ENCODE data around the gene SLCO1B1. TPM values are rescaled to one million over a fixed set of nuclear protein-coding genes. Genes with fewer than 3 reads are reported as not detected.

Gene SLCO1B1
- total and polyA plus RNA-seq, 4 donors, result 118 to 218 (median 145) TPM

- peak overlapping the region in 2 of 3 donors; percentile 13 to 42 for H3K4me3 ChIP-seq (ENCODE audit: low read depth in 1 of 3, low read length in 3 of 3)
- H3K9me3 ChIP-seq (ENCODE audit: control insufficient read depth in 4 of 4, low read length in 3 of 4), result no peaks in the 10 kb centered on the region
- peaks cover 0 to 26% (median 16%) of the 10 kb centered on the region in 4 donors for H3K4me1 ChIP-seq (ENCODE audit: control insufficient read depth in 4 of 4, insufficient read depth in 4 of 4, low read length in 3 of 4)
- H3K27me3 ChIP-seq (ENCODE audit: control insufficient read depth in 4 of 4, insufficient read depth in 4 of 4, low read length in 3 of 4), result no peaks in the 10 kb centered on the region
- H3K36me3 ChIP-seq (ENCODE audit: control insufficient read depth in 4 of 4, insufficient read depth in 3 of 4, low read depth in 1 of 4, low read length in 3 of 4), result no peaks in the 10 kb centered on the region
- WGBS, result 29% methylated on average over 3 of the region's 3 CpGs
- DNase-seq (ENCODE audit: low spot score), result no peak
- H3K9ac ChIP-seq (ENCODE audit: low read depth in 1 of 2, low read length in 2 of 2), result peak overlapping the region in 1 of 2 donors; percentile 59
- peak overlapping the region; percentile 48 to 79 for H3K27ac ChIP-seq (ENCODE audit: low read depth in 1 of 2, low read length in 2 of 2)
- TF ChIP-seq, protein P1, sequence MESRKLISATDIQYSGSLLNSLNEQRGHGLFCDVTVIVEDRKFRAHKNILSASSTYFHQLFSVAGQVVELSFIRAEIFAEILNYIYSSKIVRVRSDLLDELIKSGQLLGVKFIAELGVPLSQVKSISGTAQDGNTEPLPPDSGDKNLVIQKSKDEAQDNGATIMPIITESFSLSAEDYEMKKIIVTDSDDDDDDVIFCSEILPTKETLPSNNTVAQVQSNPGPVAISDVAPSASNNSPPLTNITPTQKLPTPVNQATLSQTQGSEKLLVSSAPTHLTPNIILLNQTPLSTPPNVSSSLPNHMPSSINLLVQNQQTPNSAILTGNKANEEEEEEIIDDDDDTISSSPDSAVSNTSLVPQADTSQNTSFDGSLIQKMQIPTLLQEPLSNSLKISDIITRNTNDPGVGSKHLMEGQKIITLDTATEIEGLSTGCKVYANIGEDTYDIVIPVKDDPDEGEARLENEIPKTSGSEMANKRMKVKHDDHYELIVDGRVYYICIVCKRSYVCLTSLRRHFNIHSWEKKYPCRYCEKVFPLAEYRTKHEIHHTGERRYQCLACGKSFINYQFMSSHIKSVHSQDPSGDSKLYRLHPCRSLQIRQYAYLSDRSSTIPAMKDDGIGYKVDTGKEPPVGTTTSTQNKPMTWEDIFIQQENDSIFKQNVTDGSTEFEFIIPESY (IDR thresholded peaks at IDR 0.05), result no peak
- TF ChIP-seq, protein P2, sequence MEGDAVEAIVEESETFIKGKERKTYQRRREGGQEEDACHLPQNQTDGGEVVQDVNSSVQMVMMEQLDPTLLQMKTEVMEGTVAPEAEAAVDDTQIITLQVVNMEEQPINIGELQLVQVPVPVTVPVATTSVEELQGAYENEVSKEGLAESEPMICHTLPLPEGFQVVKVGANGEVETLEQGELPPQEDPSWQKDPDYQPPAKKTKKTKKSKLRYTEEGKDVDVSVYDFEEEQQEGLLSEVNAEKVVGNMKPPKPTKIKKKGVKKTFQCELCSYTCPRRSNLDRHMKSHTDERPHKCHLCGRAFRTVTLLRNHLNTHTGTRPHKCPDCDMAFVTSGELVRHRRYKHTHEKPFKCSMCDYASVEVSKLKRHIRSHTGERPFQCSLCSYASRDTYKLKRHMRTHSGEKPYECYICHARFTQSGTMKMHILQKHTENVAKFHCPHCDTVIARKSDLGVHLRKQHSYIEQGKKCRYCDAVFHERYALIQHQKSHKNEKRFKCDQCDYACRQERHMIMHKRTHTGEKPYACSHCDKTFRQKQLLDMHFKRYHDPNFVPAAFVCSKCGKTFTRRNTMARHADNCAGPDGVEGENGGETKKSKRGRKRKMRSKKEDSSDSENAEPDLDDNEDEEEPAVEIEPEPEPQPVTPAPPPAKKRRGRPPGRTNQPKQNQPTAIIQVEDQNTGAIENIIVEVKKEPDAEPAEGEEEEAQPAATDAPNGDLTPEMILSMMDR (IDR thresholded peaks at IDR 0.05; ENCODE audit: low read depth, low read length, missing input control), result no peak
- TF ChIP-seq RXRA (IDR thresholded peaks at IDR 0.05) (peak in 1 of 2 donors; percentile 10), EGR1 (IDR thresholded peaks at IDR 0.05; ENCODE audit: low read depth in 2 of 2) (no peak), GABPA (IDR thresholded peaks at IDR 0.05 in 1 of 2, conservative IDR thresholded peaks at IDR 0.05 in 1 of 2) (no peak), HNF4A (conservative IDR thresholded peaks at IDR 0.05) (peak; percentile 85 to 86), FOXA1 (IDR thresholded peaks at IDR 0.05) (peak; percentile 42), SP1 (IDR thresholded peaks at IDR 0.05) (peak; percentile 38), FOXA2 (IDR thresholded peaks at IDR 0.05) (peak; percentile 53), TAF1 (conservative IDR thresholded peaks at IDR 0.05) (no peak), YY1 (IDR thresholded peaks at IDR 0.05) (peak; percentile 50), RAD21 (IDR thresholded peaks at IDR 0.05) (no peak), JUND (IDR thresholded peaks at IDR 0.05) (peak in 1 of 2 donors; percentile 54), NR2F2 (IDR thresholded peaks at IDR 0.05) (no peak), HNF4G (IDR thresholded peaks at IDR 0.05) (peak; percentile 33), ATF3 (IDR thresholded peaks at IDR 0.05) (no peak)
- TF ChIP-seq, protein P3, sequence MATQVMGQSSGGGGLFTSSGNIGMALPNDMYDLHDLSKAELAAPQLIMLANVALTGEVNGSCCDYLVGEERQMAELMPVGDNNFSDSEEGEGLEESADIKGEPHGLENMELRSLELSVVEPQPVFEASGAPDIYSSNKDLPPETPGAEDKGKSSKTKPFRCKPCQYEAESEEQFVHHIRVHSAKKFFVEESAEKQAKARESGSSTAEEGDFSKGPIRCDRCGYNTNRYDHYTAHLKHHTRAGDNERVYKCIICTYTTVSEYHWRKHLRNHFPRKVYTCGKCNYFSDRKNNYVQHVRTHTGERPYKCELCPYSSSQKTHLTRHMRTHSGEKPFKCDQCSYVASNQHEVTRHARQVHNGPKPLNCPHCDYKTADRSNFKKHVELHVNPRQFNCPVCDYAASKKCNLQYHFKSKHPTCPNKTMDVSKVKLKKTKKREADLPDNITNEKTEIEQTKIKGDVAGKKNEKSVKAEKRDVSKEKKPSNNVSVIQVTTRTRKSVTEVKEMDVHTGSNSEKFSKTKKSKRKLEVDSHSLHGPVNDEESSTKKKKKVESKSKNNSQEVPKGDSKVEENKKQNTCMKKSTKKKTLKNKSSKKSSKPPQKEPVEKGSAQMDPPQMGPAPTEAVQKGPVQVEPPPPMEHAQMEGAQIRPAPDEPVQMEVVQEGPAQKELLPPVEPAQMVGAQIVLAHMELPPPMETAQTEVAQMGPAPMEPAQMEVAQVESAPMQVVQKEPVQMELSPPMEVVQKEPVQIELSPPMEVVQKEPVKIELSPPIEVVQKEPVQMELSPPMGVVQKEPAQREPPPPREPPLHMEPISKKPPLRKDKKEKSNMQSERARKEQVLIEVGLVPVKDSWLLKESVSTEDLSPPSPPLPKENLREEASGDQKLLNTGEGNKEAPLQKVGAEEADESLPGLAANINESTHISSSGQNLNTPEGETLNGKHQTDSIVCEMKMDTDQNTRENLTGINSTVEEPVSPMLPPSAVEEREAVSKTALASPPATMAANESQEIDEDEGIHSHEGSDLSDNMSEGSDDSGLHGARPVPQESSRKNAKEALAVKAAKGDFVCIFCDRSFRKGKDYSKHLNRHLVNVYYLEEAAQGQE (IDR thresholded peaks at IDR 0.05), result peak; percentile 35
- TF ChIP-seq, protein P4, sequence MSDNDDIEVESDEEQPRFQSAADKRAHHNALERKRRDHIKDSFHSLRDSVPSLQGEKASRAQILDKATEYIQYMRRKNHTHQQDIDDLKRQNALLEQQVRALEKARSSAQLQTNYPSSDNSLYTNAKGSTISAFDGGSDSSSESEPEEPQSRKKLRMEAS (IDR thresholded peaks at IDR 0.05), result no peak
Observed at GRCh38 chr12:21155522-21156351, 24.7 kb downstream of the SLCO1B1 start.
